Fibroblast of mammary gland (primary cell): ENCODE results near the gene JARID2.

Source experiments
- DNase-seq: peaks from one replicate; pipeline ENCODE4 v3.0.0-alpha.2; 2010; ENCODE audit warnings: low read depth
- H3K4me3 ChIP-seq: 2 replicates; pipeline ENCODE4 v1.5.1; 2011; ENCODE audit warnings: low read depth, mild to moderate bottlenecking, low read length, moderate library complexity; ENCODE audit not compliant: control insufficient read depth
- TF ChIP-seq, protein P1 (sequence below): conservative IDR thresholded peaks from 2 replicates; pipeline ENCODE4 v1.5.1; 2011; ENCODE audit warnings: low read depth, low read length, inconsistent platforms; ENCODE audit not compliant: control insufficient read depth, insufficient read depth

The JARID2 gene

GRCh38 chr6:15408758-15409157 is 162.9 kb downstream of the JARID2 start:
- H3K4me3 ChIP-seq: no peak overlapping the region
- TF ChIP-seq, protein P1, sequence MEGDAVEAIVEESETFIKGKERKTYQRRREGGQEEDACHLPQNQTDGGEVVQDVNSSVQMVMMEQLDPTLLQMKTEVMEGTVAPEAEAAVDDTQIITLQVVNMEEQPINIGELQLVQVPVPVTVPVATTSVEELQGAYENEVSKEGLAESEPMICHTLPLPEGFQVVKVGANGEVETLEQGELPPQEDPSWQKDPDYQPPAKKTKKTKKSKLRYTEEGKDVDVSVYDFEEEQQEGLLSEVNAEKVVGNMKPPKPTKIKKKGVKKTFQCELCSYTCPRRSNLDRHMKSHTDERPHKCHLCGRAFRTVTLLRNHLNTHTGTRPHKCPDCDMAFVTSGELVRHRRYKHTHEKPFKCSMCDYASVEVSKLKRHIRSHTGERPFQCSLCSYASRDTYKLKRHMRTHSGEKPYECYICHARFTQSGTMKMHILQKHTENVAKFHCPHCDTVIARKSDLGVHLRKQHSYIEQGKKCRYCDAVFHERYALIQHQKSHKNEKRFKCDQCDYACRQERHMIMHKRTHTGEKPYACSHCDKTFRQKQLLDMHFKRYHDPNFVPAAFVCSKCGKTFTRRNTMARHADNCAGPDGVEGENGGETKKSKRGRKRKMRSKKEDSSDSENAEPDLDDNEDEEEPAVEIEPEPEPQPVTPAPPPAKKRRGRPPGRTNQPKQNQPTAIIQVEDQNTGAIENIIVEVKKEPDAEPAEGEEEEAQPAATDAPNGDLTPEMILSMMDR: no peak
- DNase-seq: no peak

- TF ChIP-seq, protein P1: no peak
- H3K4me3 ChIP-seq: no peak overlapping the region
These were observed 163.6 kb downstream of the JARID2 start for GRCh38 chr6:15409301-15410125.

GRCh38 chr6:15410126-15410391 is 164.2 kb downstream of the JARID2 start:
- no peak overlapping the region for H3K4me3 ChIP-seq
- TF ChIP-seq, protein P1: no peak
- no peak for DNase-seq

More at GRCh38 chr6:15409301-15410125, 163.6 kb downstream of the JARID2 start:
- DNase-seq: no peak

DNA sequence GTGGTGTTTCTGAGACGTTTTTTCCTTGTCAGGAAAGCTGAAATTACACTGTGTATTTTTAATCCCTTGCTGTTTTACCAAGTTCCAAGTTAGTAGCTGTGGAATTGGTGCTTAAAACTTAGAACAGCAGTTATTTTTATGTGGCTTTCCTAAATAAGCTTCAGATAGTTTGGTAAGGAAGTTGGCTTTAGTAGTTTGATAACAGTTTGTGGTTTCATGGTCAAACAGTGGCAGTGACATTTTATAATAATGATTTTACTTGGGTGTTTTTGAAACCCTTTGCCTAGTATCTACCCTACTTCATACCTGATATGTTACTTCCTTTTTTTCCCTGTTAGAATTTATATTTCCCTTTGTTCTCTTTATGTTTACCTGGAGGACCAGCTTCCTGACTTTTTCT is 164.9 kb downstream of the JARID2 start:
- H3K4me3 ChIP-seq: no peak overlapping the region
- no peak for DNase-seq
- TF ChIP-seq, protein P1: no peak

GRCh38 chr6:15411766-15412165 is 165.9 kb downstream of the JARID2 start:
- no peak for DNase-seq
- no peak overlapping the region for H3K4me3 ChIP-seq
- TF ChIP-seq, protein P1: no peak

- TF ChIP-seq, protein P1: no peak
- DNase-seq: no peak
These were observed 166.9 kb downstream of the JARID2 start for GRCh38 chr6:15412767-15413166.

More at GRCh38 chr6:15412767-15413166, 166.9 kb downstream of the JARID2 start:
- H3K4me3 ChIP-seq: no peak overlapping the region
